GM12892 (cell line): Measurements from ENCODE around the gene VEPH1.

Source experiments
- POLR2A ChIP-seq: IDR thresholded peaks from 2 replicates; pipeline ENCODE4 v1.6.1; 2011; ENCODE audit warnings: low read depth, low read length, control low read depth
- POLR2AphosphoS5 ChIP-seq: IDR thresholded peaks from 2 replicates; pipeline ENCODE4 v1.6.1; 2011; ENCODE audit warnings: low read depth, low read length, control low read depth
- TAF1 ChIP-seq: IDR thresholded peaks from 2 replicates; pipeline ENCODE4 v1.6.1; 2011; ENCODE audit warnings: low read depth, mild to moderate bottlenecking, control low read depth, low read length, borderline replicate concordance

DNA sequence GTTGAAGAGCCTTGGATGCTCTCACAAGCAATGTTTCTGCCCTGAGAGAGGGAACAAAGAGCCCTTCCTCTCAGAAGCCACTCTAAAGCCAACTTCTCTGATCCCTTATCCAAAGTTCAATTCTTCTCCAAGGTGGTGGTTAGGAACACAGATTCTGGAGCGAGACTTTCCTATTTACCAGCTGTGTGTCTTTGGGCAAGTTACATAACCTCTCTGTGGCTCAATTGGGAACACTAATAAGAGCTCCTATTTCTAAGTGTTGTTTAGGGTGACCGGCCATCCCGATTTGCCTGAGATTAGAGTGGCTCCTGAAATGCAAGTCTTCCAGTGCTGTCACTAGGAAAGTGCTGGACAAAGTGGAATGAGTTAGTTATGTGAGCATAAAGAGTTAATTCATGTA lies 175.4 kb downstream of the VEPH1 start:
- TF ChIP-seq TAF1: no peak
- TF ChIP-seq POLR2AphosphoS5: no peak
- TF ChIP-seq POLR2A: no peak
